Endothelial cell of umbilical vein (primary cell): Measurements from ENCODE around the gene METTL24. TPM values are rescaled to one million over a fixed set of nuclear protein-coding genes. Genes with fewer than 3 reads are reported as not detected.
A peak's percentile ranks its signal among the peaks of the same experiment; 100 is the strongest.

Experiments
- BruUV-seq: library from RNA; stranded (reverse); fragments of 400-500 nt; replicated peaks from 2 replicates; lab custom pipeline; 2021; lab: Mats Ljungman, UMichigan
- CTCF ChIA-PET: fragments of 300-600, 350-600 bp; sonication (Branson Sonifier 250); formaldehyde crosslinking; loops from one replicate; lab custom pipeline; 2021; ENCODE audit warnings: antibody characterized with exemption, inconsistent platforms; lab: Charles Lee
- POLR2A ChIA-PET: fragments of 300-600, 350-600 bp; sonication (Branson Sonifier 250); formaldehyde crosslinking; loops from one replicate; lab custom pipeline; 2021; ENCODE audit warnings: antibody characterized with exemption, inconsistent platforms; lab: Charles Lee
- DNase-seq: peaks from one replicate; pipeline ENCODE4 v3.0.0-alpha.2; 2011; ENCODE audit warnings: low read depth, low spot score
- FAIRE-seq: peaks from 2 replicates; lab custom pipeline; 2011; peaks lifted over from hg19 to GRCh38; lab: Jason Lieb, UNC
- H2AFZ ChIP-seq: 2 replicates; pipeline ENCODE4 v1.6.0; 2012; ENCODE audit warnings: low read depth, low read length, control low read depth, inconsistent platforms
- H3K27ac ChIP-seq: 2 replicates; pipeline ENCODE4 v1.5.1; 2011; ENCODE audit warnings: low read depth, mild to moderate bottlenecking, control low read depth, low read length, moderate library complexity; ENCODE audit not compliant: insufficient read depth
- H3K27me3 ChIP-seq, 2 experiments: 2 replicates each; pipeline versions ENCODE4 v1.6.0 to v1.6.1; 2011; ENCODE audit warnings: low read length in 2 of 2, mixed read lengths in 1 of 2; ENCODE audit not compliant: control insufficient read depth in 2 of 2, insufficient read depth in 2 of 2
- H3K36me3 ChIP-seq, 2 experiments: 2 replicates in 1 of 2; 3 replicates in 1 of 2; pipeline ENCODE4 v1.5.1; 2011; ENCODE audit warnings: low read length in 2 of 2, mild to moderate bottlenecking in 1 of 2, moderate library complexity in 1 of 2; ENCODE audit not compliant: control insufficient read depth in 2 of 2, insufficient read depth in 2 of 2; ENCODE audit errors: extremely low read depth in 1 of 2
- H3K4me1 ChIP-seq: 3 replicates; pipeline ENCODE4 v1.5.1; 2011; ENCODE audit warnings: mild to moderate bottlenecking, low read length; ENCODE audit not compliant: control insufficient read depth, insufficient read depth; ENCODE audit errors: extremely low read depth
- H3K4me2 ChIP-seq: 2 replicates; pipeline ENCODE4 v1.6.1; 2011; ENCODE audit warnings: low read length, control low read depth, mixed read lengths; ENCODE audit not compliant: insufficient read depth
- H3K4me3 ChIP-seq, 3 experiments: fragments of 200-600 bp in 1 of 3; sonication (generic), shearing (Covaris generic) in 1 of 3; replicated peaks in 1 of 3; 2 replicates each; pipeline ENCODE4 v1.5.1; 2011 to 2016; ENCODE audit warnings: control low read depth in 3 of 3, low read length in 3 of 3, mild to moderate bottlenecking in 2 of 3, inconsistent platforms in 1 of 3, low read depth in 1 of 3, moderate library complexity in 1 of 3; ENCODE audit not compliant: insufficient read depth in 1 of 3
- H3K79me2 ChIP-seq: 2 replicates; pipeline ENCODE4 v1.6.0; 2012; ENCODE audit warnings: low read length, inconsistent platforms; ENCODE audit not compliant: control insufficient read depth, insufficient read depth
- H3K9ac ChIP-seq: replicated peaks from 2 replicates; pipeline ENCODE3; 2011; ENCODE audit warnings: low read length, control low read depth; ENCODE audit not compliant: insufficient read depth; ENCODE audit errors: extremely low read depth
- H3K9me1 ChIP-seq: replicated peaks from 3 replicates; pipeline ENCODE4 v1.6.0; 2011; ENCODE audit warnings: mild to moderate bottlenecking, low read length; ENCODE audit not compliant: control insufficient read depth, insufficient read depth; ENCODE audit errors: extremely low read depth
- H3K9me3 ChIP-seq: replicated peaks from 2 replicates; pipeline ENCODE4 v1.5.1; 2012; ENCODE audit warnings: low read length, inconsistent platforms; ENCODE audit not compliant: control insufficient read depth, insufficient read depth
- H4K20me1 ChIP-seq: replicated peaks from 2 replicates; pipeline ENCODE3; 2011; ENCODE audit warnings: mild to moderate bottlenecking, low read length; ENCODE audit not compliant: control insufficient read depth, insufficient read depth; ENCODE audit errors: extremely low read depth
- EZH2 ChIP-seq: IDR thresholded peaks from 2 replicates; pipeline ENCODE4 v1.6.1; 2012; ENCODE audit warnings: borderline replicate concordance, low read depth, mild to moderate bottlenecking, moderate library complexity, low read length, inconsistent platforms; ENCODE audit not compliant: severe bottlenecking
- FOS ChIP-seq: IDR thresholded peaks from 2 replicates; pipeline ENCODE4 v1.6.1; 2011; ENCODE audit warnings: mild to moderate bottlenecking, low read length, moderate library complexity, borderline replicate concordance; ENCODE audit not compliant: insufficient read depth
- GATA2 ChIP-seq: IDR thresholded peaks from 2 replicates; pipeline ENCODE4 v1.7.0; 2011; ENCODE audit warnings: low read depth, mild to moderate bottlenecking, moderate library complexity, mixed read lengths, low read length; ENCODE audit not compliant: insufficient read length, insufficient read depth
- MYC ChIP-seq: IDR thresholded peaks from one replicate; pipeline ENCODE4 v1.6.1; 2011; ENCODE audit warnings: mild to moderate bottlenecking, low read depth, low read length
- POLR2A ChIP-seq: IDR thresholded peaks from 2 replicates; pipeline ENCODE4 v1.6.1; 2012; ENCODE audit warnings: low read depth, mild to moderate bottlenecking, control low read depth, low read length
- POLR2AphosphoS5 ChIP-seq: IDR thresholded peaks from 2 replicates; pipeline ENCODE4 v1.6.1; 2012; ENCODE audit warnings: low read depth, mild to moderate bottlenecking, control low read depth, low read length, moderate library complexity; ENCODE audit not compliant: insufficient read depth
- dilution Hi-C: fragments of 300-500 bp; cut with MboI; formaldehyde crosslinking; loops from one replicate; pipeline ENCODE4 v1.15.0; 2019; ENCODE audit warnings: low sequenced_read_pairs; ENCODE audit not compliant: extremely low pct_ligation_motif_present
- intact Hi-C: fragments of 100-400 bp; cut with micrococcal nuclease; formaldehyde crosslinking; loops from one replicate; pipeline ENCODE4 v1.10.0; 2022
- polyA plus RNA-seq, 4 experiments: library from polyadenylated mRNA; depleted of rRNA in 3 of 4; stranded (reverse) in 3 of 4; unstranded in 1 of 4; fragments of >200 nt; gene quantifications; 2 replicates each; pipeline versions ENCODE4 v1.2.1 to v1.2.3, GENCODE V29; 2011 to 2012; ENCODE audit warnings: missing spikeins in 1 of 4
- total RNA-seq: library from RNA; stranded (reverse); gene quantifications from 2 replicates; pipeline ENCODE4 v1.2.3, GENCODE V29; 2021
- TF ChIP-seq, protein P1 (sequence below), 2 donors: IDR thresholded peaks; 1 replicate in 1 of 2; 2 replicates in 1 of 2; pipeline ENCODE4 v1.5.1; 2011; ENCODE audit warnings: low read length in 2 of 2, mild to moderate bottlenecking in 2 of 2, moderate library complexity in 2 of 2, control low read depth in 1 of 2, inconsistent platforms in 1 of 2, low read depth in 1 of 2; ENCODE audit not compliant: insufficient read depth in 1 of 2; ENCODE audit errors: extremely low read depth in 1 of 2

The METTL24 gene
- total and polyA plus RNA-seq, 2 donors (not counting 3 experiments of a cell fraction or from before 2014, with no cell fraction given), result not detected

DNA sequence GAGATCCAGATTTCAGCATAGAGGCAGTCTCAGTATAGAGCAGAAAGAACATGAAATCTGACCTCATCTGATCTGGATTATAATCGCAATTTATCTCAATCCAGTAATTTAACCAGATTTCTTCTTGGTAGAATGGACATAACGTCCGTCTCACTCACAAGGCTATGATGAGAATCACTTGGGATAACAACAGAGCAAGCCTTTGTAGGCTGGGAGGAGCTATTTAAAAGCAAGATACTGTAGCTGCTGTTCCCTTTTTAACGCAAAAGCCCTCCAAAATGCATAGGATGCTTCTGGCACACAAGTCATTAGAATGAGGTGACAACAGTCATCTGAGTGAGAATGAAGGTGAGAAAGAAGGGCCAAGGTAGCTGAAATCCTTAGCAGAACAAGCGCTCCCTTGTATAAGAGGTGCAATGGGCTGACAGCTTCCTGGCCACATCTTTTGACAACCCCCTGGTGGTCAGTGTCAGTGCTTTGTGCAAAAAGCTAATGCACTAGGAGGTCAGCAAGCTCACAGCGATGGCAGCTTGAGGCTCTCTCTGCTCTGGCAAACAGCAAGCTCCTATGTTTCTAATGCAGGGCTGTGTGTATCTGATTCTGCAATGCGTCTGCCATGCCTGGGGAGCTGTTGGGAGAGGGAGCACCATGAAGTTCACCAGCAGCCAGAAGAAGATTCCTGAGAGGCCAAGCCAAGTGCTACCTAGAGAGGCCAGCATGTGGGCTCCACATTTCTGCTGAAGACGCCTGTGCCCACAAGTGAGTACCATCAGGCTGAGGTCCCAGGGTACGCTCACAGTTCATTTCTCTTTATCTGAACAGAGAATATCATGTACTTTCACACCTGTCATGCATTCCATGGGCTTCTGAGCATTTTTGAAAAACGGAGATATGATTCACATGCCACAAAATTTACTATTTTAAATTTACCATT lies 16.2 kb downstream of the METTL24 start:
- Histone ChIP-seq H3K9ac (no peak overlapping the region), H3K36me3 (no peaks in the 10 kb centered on the region), H3K27ac (no peak overlapping the region), H3K4me2 (no peak overlapping the region), H3K4me1 (no peaks in the 10 kb centered on the region), H3K4me3 (no peak overlapping the region), H3K9me1 (no peaks in the 10 kb centered on the region), H3K27me3 (peaks cover 7 to 15% of the 10 kb centered on the region in 2 experiments), H4K20me1 (no peaks in the 10 kb centered on the region), H3K79me2 (no peaks in the 10 kb centered on the region), H3K9me3 (no peaks in the 10 kb centered on the region), H2AFZ (no peak overlapping the region)
- ChIA-PET POLR2A (no interaction called here), CTCF (interaction anchor here (0.8 to 1.7 kb wide), 11 partner anchors 9 to 303 kb away, joined by 3 to 5 read pairs (median 3); no protein-coding TSS in a partner anchor)
- DNase-seq, result no peak
- intact Hi-C loops (no loop called here), dilution Hi-C loops (no loop called here)
- peak; percentile 54 for FAIRE-seq
- no peak for TF ChIP-seq POLR2AphosphoS5
- TF ChIP-seq, protein P1, sequence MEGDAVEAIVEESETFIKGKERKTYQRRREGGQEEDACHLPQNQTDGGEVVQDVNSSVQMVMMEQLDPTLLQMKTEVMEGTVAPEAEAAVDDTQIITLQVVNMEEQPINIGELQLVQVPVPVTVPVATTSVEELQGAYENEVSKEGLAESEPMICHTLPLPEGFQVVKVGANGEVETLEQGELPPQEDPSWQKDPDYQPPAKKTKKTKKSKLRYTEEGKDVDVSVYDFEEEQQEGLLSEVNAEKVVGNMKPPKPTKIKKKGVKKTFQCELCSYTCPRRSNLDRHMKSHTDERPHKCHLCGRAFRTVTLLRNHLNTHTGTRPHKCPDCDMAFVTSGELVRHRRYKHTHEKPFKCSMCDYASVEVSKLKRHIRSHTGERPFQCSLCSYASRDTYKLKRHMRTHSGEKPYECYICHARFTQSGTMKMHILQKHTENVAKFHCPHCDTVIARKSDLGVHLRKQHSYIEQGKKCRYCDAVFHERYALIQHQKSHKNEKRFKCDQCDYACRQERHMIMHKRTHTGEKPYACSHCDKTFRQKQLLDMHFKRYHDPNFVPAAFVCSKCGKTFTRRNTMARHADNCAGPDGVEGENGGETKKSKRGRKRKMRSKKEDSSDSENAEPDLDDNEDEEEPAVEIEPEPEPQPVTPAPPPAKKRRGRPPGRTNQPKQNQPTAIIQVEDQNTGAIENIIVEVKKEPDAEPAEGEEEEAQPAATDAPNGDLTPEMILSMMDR (IDR thresholded peaks at IDR 0.05; ENCODE audit: extremely low read depth in 1 of 2, insufficient read depth in 1 of 2, low read depth in 1 of 2, low read length in 2 of 2), result peak; percentile 4 to 44
- no TSS peak for BruUV-seq

DNA sequence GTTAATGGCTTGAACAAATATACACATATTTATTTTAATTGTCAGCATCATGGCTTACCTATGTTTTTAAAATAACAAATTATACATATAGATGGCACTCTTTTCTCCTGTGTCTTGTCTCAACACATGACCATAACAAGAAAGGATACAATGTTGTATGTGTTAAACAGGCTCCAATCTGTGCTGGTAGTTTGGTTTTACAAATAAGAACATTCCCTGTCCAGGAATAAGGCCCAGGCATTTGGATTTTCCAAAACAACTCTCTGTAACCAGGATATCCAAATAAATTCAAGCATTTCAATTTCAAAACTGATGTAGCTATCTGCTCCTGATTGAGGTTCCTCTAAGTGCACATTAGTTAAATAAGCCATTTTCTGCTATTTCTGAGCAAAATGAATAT lies 17.1 kb downstream of the METTL24 start:
- FAIRE-seq (no peak), DNase-seq (no peak)
- dilution Hi-C loops (no loop called here), intact Hi-C loops (no loop called here)
- TF ChIP-seq POLR2AphosphoS5, result no peak
- TF ChIP-seq GATA2, result no peak
- no peak for TF ChIP-seq FOS
- no peak for TF ChIP-seq MYC
- TF ChIP-seq EZH2, result no peak
- TF ChIP-seq POLR2A, result no peak
- no peaks in the 10 kb centered on the region for H4K20me1 ChIP-seq
- no peak overlapping the region for H2AFZ ChIP-seq
- H3K9me1 ChIP-seq, result no peaks in the 10 kb centered on the region
- ChIA-PET CTCF (interaction anchor here (1.1 to 1.6 kb wide), 5 partner anchors 12 to 49 kb away, joined by 3 to 5 read pairs (median 4); no protein-coding TSS in a partner anchor), POLR2A (no interaction called here)
- H3K4me3 ChIP-seq, result no peak overlapping the region
- BruUV-seq, result no TSS peak
- H3K9me3 ChIP-seq, result no peaks in the 10 kb centered on the region
- no peaks in the 10 kb centered on the region for H3K79me2 ChIP-seq
- no peaks in the 10 kb centered on the region for H3K4me1 ChIP-seq
- peaks cover 6 to 15% of the 10 kb centered on the region in 2 experiments for H3K27me3 ChIP-seq
- H3K4me2 ChIP-seq, result no peak overlapping the region
- no peak overlapping the region for H3K27ac ChIP-seq
- H3K36me3 ChIP-seq, result no peaks in the 10 kb centered on the region
- H3K9ac ChIP-seq, result no peak overlapping the region
